NCI-H510A treated with DMSO at 0.1 percent for 48 hours (cell line): ENCODE measurements around the gene SLC6A6.

Experiments
- DNase-seq: peaks from one replicate; lab custom pipeline; 2025; lab: John Stamatoyannopoulos, UW

Gene SLC6A6

DNA sequence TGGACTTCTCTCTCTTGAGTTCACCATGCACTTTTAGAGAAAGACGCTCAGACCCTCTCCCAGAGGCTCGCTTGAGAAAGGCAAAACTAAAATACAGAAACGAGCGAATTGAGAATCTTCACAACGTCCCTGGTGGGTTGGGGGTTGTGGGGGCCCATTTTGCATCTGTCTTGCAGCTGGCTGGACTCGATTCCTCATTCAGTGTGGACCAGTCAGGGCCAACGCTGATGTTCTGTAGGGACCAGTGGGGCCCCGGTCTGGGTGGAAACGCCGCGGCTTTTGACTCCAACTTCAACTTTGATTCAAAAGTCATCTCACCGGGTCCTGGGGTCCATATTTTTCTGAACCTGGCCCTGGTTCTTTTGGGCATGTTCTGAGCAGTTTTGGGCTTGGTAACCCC, 68.1 kb downstream of the SLC6A6 start:
- no peak for DNase-seq

DNA sequence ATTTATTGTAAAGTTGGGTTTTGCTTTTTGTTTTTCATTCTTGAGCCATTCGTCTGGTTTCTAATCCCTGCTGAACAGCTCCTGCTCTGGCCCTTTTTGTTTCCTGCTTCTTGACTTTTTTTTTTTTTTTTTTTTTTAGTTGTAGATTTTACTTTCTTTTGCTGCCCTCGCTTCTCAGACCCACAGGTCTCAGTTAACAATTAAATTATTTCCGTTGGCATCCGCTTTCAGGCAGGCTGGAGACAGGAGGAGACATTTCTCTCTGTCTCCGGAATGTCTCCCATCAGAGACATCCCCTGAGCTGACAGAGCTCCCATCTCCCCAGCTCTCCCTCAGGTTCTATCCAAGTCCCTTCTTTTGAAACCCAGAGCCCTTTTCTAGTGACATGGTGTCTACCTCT, 68.6 kb downstream of the SLC6A6 start:
- DNase-seq, result no peak

DNA sequence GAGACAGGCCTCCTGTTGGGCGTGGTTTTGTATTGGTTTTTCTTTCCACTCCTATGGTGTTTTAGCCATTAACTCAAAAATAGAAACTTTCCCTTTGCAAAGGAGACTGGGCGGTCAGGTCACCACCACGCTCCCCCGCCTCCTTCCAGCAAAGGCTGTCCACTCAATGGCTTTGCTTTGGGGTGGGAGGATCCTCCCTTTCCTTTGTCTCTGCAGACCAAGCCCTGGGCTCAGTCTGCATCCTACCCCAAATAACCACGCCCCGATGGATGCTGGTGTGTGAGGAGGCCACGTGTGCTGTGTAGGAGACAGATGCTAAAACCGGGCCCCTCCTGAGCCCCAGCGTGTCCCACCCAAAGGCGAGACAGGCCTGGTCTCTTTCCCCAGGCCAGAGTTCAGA, 69.3 kb downstream of the SLC6A6 start:
- DNase-seq, result no peak

DNA sequence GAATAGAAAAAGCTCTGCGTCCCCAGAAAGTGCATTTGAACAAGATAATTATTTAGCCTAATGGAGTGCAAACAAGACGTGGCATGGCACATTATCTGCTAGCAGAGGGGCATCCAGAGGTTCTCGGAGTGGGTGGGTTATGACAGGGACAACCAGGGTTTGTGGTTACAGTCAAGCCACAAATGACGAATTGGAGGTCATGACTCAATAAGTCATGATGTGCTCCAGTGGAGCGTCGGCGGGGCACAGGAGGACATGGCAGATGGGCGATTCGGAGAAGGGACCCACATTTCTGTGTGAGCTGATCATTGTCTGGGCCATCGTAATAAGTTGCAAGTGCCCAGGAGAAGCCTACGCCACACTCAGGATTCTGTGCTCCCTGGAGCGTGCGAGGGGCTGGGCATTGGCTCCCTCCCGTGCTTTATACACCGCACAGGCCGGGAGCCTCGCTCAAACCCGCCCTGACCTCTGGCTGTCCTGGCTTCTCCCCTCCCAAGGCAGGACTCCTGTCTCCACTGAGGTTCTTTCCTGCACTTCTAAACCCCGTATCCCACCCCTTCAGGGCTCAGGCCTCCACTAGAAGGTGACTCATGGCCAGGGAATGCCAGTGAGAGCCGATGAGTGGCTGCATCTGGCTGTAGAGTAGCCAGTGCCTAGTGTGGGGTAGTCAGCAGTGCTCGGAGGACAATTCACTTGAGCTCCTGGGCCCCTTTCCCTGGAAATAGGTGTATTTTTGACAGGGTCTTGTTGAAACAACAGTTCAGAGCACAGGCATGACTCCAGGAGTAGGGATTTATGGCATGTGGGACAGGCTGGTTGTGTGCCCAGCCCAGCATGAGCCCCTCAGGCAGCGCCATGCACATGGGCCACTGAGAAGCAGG, 70.3 kb downstream of the SLC6A6 start:
- DNase-seq, result no peak

DNA sequence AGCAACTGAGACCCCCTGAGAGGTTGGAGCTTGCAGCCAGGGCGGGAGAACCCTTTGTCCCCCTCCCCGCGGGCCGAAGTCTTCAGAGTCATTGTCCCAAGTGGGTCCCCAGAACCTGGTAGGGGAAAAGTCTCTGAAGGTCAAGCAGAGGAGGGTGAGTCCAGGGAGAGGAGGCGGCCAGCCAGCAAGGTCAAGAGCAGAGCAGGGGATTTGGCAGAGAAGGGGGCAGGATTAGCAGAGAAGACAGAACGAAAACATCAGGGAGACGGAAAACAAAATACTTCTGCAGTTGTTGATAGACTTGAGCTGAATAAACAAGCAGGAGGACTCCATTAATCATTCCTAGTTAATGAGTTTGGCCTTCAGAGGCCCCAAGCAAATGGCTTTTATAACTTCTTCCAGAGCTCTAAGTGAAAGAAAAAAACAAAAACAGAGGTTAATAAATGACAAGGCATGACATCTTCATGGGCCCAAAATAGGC, 71.0 kb downstream of the SLC6A6 start:
- DNase-seq, result no peak

DNA sequence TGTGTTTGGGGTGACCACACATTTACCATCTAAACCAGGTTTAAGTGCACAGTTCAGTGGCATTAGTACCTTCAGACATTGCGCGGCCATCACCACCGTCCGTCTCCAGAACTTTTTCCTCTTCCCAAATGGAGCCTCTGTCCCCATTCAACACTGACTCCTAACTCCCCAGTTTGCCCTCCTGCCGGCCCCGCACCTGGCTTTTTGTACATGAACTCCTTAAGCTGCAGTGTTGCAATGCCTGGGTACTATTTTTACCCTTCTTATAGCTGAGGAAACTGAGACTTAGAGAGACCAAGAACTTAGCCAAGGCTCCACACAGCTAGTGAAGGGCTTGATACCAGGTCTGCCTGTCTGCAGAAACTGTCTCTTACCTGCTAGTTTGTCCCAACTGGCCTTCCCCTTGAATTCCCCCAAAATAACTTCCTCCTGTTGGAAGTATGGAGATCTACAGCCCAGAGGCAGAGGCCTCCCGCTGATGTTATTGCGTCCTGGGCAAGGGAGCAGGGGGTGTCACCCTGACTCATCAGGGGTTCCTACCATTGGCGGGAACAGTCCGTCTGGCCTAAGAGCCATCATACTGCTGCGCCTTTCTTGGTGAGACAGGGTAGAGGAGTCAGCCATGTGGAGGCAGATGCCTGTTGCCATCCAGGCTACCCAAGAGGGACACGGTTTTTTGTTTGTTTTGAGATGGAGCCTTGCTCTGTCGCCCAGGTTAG, 72.1 kb downstream of the SLC6A6 start:
- DNase-seq, result no peak

DNA sequence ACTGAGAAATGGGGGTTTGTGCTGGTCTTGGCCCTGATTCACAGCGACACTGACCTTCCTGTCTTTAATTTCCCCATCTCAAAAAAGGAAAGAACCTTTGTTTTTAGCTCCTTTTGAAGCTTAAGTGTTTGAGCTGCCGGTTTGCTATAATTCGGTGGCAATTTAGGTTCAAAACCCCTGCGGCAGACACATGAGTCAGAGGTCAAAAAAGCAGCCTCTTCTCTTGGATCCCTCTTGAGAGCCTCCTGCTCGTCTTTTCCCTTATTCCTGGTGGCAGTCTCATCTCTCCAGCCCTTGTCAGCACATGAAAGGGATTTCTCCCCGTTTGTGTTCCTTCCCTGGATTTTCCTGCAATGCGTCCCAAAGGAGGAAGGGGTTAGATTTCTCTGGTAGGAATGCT, 73.2 kb downstream of the SLC6A6 start:
- DNase-seq, result no peak

DNA sequence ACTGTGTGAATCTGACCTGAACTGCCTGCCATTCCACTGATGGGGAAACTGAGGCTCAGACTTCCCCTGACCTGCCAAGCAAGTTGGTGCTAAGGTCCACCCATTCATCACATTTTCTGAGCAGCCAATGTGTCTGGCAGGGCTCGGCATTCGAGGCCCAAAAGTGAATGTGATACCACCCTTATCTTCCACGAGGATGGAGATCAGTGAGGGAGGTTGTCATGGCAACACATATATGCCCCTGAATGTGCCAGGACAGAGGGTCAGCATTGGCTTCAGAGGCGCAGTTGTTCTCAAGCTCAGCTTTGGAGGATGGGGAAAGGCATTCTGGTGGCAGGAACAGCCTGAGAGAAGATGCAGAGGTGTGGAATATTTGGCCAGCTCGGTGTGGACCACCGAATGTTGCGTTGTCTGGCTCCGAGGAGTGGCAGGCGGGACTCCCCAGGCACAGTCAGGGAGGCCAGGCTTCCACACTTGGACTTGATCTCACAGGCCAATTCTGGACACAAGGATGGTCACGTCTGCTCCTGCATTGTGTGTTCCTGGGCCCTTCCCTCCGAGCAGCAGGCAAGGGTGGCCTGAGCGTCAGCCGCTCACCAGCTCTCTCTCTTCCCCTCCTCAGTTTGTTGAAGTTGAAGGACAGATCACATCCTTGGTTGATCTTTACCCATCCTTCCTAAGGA, 74.3 kb downstream of the SLC6A6 start:
- no peak for DNase-seq

DNA sequence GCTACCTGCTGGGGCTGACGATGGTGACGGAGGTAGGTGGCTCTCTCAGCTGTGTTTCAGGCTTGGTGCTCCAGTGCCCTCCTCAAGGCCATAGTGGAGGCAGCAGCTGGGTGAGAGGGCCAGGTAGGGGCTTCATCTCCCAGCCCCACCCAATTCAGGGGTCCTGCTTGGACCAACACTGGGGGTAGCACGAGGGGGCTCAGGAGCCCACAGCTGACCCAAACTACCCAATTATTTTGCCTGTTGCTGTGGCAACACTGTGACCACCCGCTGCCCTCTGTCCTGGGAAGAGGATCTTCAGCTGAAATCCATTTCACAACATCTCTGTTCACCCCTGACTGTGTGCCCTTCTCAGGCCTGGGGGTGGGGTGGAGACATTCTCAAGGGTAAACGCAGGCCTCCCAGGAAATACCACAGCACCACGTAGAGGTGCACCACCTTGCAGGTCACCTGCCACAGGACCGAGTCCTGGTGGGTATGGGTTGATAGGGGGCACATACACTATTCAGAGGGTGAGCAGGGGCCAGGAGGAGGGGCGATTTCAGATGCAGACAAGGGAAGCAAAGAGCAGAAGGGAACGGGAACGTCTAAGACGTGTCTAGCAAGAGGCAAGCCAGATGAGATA, 75.0 kb downstream of the SLC6A6 start:
- no peak for DNase-seq

DNA sequence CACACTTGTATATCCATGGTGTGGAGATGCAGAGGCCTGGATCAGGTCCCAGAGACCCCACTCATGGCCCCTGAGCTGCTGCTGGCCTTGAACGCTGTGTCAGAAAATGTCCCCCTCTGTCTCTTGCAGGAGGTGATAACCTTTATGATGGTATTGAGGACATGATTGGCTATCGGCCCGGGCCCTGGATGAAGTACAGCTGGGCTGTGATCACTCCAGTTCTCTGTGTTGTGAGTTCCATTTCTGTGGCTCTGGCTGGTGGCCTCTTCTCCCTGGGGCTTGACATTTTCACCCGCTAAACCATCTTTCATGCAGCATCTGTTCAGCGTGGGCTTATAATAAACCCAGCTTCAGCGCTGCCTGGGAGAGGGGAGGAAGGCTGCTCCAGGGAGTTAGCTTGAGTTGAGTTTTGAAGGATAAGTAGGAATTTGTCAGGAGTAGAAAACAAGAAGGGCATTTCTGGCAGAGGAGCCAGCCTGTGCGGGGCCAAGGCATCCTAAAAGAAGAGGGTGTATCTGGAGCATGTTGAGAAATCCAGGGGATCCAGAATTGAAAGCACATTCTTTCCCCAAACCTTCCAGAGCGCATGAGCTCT, 76.6 kb downstream of the SLC6A6 start:
- DNase-seq, result no peak

DNA sequence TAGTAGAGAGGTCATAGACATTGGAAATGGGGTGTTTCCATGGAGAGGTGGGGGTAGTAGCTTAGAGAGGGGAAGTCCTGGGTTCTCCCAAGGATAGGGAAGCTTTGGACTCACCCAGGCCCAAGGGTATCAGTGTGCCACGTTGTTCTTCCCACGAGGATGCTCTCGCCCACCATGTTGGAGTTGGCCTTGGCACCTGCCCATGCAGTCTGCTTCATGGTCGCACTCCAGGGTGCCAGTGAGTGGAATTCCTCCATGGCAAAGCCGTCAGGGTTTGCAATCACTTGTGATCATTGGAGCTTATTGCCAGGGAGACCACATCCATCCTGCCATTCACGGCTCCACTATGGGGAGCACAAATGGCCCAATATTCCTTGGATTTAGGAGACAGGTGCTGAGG, 77.2 kb downstream of the SLC6A6 start:
- DNase-seq, result no peak

DNA sequence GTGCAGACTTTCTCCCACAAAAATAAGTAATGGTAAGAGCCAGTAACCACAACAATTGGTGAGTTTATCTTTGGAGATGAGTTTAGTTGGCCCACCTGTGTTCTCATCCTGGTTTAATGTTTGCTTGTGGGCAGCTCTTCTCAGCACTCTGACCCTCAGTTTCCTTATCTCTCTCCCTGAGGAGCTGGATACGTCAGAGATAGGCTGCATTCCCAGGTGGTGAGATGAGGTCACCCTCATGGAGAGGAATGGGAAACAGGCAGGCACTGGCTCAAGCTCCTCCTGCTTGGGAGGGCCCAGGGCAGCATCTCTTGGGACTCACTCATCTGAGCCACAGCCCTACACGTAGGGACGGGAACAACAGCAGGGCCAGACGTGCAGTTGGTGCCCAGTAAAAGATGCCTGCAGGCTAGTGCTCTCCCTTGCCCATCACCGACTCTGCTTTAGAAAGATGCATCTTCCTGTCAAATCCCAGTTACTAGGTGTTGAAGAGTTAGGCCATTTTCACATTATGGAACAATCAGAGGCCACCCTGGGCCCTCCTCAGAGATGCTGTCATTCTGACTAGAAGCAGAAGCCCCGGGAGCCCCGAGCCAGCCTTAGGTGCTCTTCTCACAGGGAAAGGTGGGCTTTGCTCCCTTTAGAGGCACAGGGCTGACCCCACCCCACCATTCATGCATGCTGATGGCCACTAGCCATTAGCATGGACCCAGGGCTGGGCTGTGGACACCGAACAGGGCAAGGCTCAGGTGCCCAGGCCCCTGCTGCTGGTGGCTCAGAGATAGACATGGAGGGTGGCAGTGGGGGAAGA, 78.0 kb downstream of the SLC6A6 start:
- no peak for DNase-seq

DNA sequence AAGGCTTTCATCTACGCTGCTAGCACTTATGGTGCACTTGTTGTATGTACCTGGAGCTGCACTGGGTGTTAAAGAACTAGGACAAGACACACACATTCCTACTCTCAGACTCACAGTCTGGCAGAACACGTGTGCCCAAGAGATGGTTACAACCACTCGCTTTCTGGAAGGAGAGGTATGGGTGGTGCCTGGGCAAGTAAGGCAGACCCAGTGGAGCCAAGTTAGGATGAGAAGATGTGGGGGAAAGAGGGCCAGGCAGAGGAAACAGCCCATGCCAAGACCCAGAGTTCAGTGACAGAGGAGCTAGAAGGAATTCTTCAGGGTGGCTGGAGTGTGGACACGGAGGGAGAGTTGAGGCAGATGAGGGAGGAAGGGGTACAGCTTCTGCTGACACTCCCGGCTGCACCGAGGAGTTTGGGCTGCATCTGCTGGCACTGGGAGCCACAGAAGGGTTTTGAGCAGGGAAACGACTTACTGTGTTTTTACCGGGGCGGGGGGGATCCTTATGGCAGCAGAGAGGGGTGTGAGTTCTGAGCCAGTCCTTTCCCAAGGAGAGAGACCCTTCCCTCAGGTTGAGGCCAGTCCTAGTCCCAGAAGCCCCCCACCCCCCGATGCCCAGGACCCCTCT, 78.7 kb downstream of the SLC6A6 start:
- DNase-seq, result no peak

DNA sequence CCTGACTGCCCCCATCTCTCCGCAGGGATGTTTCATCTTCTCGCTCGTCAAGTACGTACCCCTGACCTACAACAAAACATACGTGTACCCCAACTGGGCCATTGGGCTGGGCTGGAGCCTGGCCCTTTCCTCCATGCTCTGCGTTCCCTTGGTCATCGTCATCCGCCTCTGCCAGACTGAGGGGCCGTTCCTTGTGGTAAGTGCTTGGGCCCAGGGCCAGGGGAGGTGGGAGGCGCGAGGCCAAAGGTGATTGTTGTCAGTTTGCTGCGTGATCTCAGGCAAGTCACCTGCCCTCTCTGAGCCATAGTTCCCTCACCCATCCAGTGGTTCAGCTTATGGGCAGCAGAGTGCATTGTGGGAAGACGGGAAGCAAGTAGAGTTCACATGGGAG, 79.2 kb downstream of the SLC6A6 start:
- no peak for DNase-seq

DNA sequence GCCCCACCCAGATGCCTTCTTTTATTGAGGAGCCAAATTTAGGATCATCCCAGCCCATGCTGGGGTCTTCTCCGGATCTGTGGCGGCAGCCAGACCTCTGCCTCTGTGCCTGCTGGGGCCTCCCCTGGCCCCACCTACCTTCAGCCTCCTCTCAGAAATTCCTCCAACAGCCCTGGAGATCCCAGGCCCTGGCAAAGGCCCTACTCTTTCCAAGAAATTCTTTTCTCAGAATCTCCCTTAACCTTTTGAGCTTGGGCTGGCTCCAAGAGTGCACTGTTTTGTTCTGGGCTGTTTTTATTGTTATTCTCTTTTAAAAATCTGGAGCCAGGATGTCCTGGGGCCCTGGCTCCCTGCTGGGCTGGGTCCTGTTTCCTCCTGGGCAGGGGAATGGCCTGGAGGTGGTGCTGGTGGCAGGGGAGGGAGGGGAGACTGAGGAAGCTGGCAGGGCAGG, 79.9 kb downstream of the SLC6A6 start:
- no peak for DNase-seq

DNA sequence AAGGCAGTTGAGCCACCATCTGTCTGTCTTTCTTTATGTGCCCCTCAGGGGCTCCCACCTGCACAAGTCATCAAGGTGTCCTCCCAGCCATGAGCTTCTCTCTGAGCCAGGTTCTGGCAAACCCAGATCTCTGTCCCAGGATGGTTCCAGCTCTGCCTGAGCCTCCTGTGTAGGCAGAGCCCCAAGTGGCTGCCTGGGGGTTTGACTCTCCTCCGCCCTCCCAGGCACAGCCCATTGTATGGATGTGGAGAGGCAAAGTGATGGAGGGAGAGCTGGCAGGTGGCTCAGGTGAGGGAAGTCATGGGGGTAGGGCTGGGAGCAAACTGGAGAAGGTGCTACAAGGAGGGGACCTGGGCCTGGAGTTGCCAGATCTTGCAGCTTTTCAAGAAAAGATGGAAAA, 80.9 kb downstream of the SLC6A6 start:
- no peak for DNase-seq

DNA sequence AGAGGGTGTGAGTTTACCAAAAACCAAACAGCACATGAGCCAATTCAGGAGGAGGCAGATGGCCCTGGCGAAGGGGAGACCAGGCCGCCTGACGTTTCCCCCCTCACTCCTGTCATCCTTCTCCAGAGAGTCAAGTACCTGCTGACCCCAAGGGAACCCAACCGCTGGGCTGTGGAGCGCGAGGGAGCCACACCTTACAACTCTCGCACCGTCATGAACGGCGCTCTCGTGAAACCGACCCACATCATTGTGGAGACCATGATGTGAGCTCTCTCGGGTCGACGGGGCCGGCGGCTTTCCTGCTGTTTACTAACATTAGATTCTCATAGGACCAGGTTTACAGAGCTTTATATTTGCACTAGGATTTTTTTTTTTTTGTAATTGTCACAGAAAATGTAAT, 82.3 kb downstream of the SLC6A6 start:
- DNase-seq, result no peak

DNA sequence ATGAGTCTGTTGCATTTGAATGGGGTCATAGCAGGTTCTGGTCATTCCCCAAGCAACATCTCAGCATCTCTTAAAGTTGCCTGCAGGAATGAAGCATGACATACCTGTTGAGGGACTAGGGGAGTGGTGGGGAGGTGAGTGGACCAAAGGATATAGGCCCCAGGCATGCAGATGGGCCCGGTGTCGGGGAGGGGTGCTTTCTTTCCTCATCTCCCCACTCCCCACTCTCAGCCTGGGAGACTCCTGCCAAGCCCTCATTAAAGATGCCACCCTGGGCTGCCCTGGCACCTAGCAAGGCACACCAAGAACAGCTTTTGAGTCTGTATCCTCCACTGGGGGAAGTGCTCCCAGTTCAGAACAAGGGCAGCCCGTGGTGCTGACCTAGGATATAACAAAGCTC, 83.6 kb downstream of the SLC6A6 start:
- no peak for DNase-seq

DNA sequence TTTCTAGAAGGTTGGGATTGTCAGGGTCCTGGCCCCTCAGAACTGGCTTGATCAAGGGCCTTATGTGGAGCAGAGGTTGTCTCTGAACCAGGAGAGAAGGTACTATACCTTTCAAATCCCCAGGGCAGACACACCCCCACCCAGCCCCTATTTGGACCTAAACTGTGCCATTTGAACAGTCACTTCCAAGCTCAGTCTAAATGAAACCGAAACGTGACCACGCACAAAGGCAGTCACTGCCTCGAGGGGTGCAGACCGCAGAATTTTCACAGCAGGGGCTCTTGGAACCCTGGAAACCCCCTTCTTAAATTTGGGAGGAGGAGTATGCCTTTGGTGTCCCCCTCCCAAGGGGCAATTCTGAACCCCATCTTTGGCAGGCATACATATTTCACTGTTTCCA, 84.1 kb downstream of the SLC6A6 start:
- DNase-seq, result no peak

DNA sequence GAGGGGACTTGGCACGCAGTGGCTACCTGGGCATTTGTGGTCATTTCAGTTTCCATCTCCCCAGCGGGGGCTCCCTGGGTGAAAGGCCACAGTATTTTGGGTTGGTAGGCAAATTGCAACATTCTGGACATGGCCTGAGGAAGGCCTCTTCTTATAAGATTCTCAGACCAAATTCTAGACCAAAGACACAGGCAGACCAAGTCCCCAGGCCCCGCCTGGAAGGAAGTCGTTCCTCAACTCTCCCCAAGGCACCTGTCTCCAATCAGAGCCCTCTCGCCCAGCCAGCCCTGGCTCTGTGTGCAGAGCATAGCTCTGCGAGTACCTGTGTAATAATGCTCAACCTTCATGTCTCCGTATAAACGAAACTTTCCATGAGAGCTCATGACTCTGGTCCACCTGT, 84.7 kb downstream of the SLC6A6 start:
- DNase-seq, result no peak

DNA sequence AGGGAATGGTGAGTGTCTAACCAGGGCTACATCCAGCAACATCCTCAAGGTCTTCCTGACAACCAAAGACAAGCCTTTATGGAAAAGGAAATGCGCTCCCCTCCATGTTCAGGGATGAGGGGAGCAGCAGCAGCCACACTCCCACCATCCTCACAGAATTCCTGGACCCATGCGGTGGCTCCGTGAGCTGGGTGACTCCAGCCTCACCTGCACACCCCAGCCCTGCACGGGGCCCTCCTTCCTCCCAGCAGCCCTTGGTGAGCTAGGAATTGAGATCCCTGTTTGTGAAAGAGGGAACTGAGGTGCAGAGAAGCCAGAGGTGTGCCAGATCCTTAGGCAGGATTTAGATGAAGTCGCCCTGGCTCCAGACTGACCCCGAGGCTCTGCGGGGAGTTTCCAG, 85.4 kb downstream of the SLC6A6 start:
- DNase-seq, result no peak
